HEK293T (cell line): Measurements from ENCODE around the gene UBE2E2.

Experiments
- CTCF ChIA-PET: fragments of 350-600 bp; formaldehyde crosslinking; extraction: SDS; loops from one replicate; lab custom pipeline; 2021; ENCODE audit warnings: antibody characterized with exemption, inconsistent platforms; lab: Yijun Ruan, JAX
- POLR2A ChIA-PET: fragments of 350-600 bp; formaldehyde crosslinking; extraction: SDS; loops from one replicate; lab custom pipeline; 2020; ENCODE audit warnings: antibody characterized with exemption, inconsistent platforms; lab: Yijun Ruan, JAX
- DNase-seq: peaks from one replicate; pipeline ENCODE4 v3.0.0; 2012; ENCODE audit warnings: mixed read lengths; ENCODE audit errors: extremely low spot score
- ARNT ChIP-seq: fragments of 450-650 bp; IDR thresholded peaks from 2 replicates; pipeline ENCODE4 v1.6.1; 2017; ENCODE audit warnings: mild to moderate bottlenecking
- BHLHE40 ChIP-seq: fragments of 450-650 bp; IDR thresholded peaks from 2 replicates; pipeline ENCODE4 v1.6.1; 2016; ENCODE audit warnings: mild to moderate bottlenecking, moderate library complexity, borderline replicate concordance
- CTBP1 ChIP-seq: fragments of 450-650 bp; IDR thresholded peaks from 2 replicates; pipeline ENCODE4 v1.6.1; 2016; ENCODE audit warnings: borderline replicate concordance
- ELF4 ChIP-seq: fragments of 450-650 bp; IDR thresholded peaks from 2 replicates; pipeline ENCODE4 v1.6.1; 2017; ENCODE audit warnings: antibody characterized with exemption
- FOXA1 ChIP-seq: fragments of 450-650 bp; IDR thresholded peaks from 2 replicates; pipeline ENCODE4 v1.6.1; 2016; ENCODE audit warnings: mild to moderate bottlenecking
- FOXK2 ChIP-seq: fragments of 450-650 bp; IDR thresholded peaks from 2 replicates; pipeline ENCODE4 v1.6.1; 2016; ENCODE audit warnings: mild to moderate bottlenecking
- FOXM1 ChIP-seq: fragments of 450-650 bp; IDR thresholded peaks from 2 replicates; pipeline ENCODE4 v1.6.1; 2017; ENCODE audit warnings: mild to moderate bottlenecking, borderline replicate concordance
- HDGF ChIP-seq: fragments of 450-650 bp; IDR thresholded peaks from 2 replicates; pipeline ENCODE4 v1.6.1; 2017; ENCODE audit warnings: antibody characterized with exemption, borderline replicate concordance
- L3MBTL2 ChIP-seq: fragments of 450-650 bp; conservative IDR thresholded peaks from 2 replicates; pipeline ENCODE4 v1.6.1; 2016; ENCODE audit warnings: mild to moderate bottlenecking
- LEF1 ChIP-seq: fragments of 450-650 bp; IDR thresholded peaks from 2 replicates; pipeline ENCODE4 v1.6.1; 2017; ENCODE audit warnings: mild to moderate bottlenecking, borderline replicate concordance
- NFRKB ChIP-seq: fragments of 450-650 bp; IDR thresholded peaks from 2 replicates; pipeline ENCODE4 v1.6.1; 2016; ENCODE audit warnings: mild to moderate bottlenecking, moderate library complexity
- PKNOX1 ChIP-seq: fragments of 450-650 bp; IDR thresholded peaks from 2 replicates; pipeline ENCODE4 v1.6.1; 2016
- SP1 ChIP-seq: fragments of 450-650 bp; IDR thresholded peaks from 2 replicates; pipeline ENCODE4 v1.6.1; 2017
- SUZ12 ChIP-seq: fragments of 450-650 bp; IDR thresholded peaks from 2 replicates; pipeline ENCODE4 v1.6.1; 2016; ENCODE audit warnings: mild to moderate bottlenecking
- TARDBP ChIP-seq: fragments of 450-650 bp; IDR thresholded peaks from 2 replicates; pipeline ENCODE4 v1.6.1; 2016
- ZNF384 ChIP-seq: fragments of 450-650 bp; IDR thresholded peaks from 2 replicates; pipeline ENCODE4 v1.6.1; 2016

Gene UBE2E2

GRCh38 chr3:23439080-23439479 is 236.0 kb downstream of the UBE2E2 start:
- ChIA-PET CTCF (no interaction called here), POLR2A (no interaction called here)
- TF ChIP-seq L3MBTL2 (no peak), CTBP1 (no peak)
- DNase-seq, result no peak

GRCh38 chr3:23440416-23441294 is 237.5 kb downstream of the UBE2E2 start:
- CTCF ChIA-PET, result no interaction called here
- TF ChIP-seq BHLHE40, result no peak
- TF ChIP-seq CTBP1, result no peak
- TF ChIP-seq FOXA1, result no peak
- no peak for TF ChIP-seq L3MBTL2
- DNase-seq, result no peak
- POLR2A ChIA-PET, result no interaction called here

- TF ChIP-seq PKNOX1 (no peak), FOXK2 (no peak), BHLHE40 (no peak), HDGF (no peak), L3MBTL2 (no peak), NFRKB (no peak), FOXA1 (no peak), SP1 (no peak), LEF1 (no peak), ARNT (no peak), ZNF384 (no peak), CTBP1 (no peak), FOXM1 (no peak), ELF4 (no peak), SUZ12 (no peak), TARDBP (no peak)
- no peak for DNase-seq
- CTCF ChIA-PET, result no interaction called here
Observed at GRCh38 chr3:23442598-23443383, 239.7 kb downstream of the UBE2E2 start.

DNA sequence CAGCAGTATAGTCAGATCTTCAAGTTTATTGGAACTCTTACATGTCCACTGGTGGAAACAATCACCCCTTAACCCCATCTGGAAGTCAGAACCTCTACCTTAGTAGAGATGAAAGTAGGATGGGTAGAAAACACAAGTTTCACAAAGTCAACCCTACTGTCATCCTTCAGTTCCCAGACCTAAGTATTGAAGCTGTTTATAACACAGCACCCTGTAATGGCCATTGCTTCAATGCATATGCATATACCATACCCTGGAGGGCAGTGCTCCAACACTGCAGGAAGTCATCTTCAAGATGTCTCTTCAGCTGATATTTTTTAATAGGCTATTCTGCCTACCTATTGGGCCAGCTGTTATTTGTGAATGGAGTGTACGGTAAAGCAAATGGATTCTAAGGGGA is 241.3 kb downstream of the UBE2E2 start:
- DNase-seq, result no peak
- POLR2A ChIA-PET, result no interaction called here
- CTCF ChIA-PET, result interaction anchor here (0.6 kb wide), 1 partner anchor 225 kb away, joined by 4 read pairs; no protein-coding TSS in a partner anchor
- TF ChIP-seq LEF1 (no peak), ARNT (no peak), FOXK2 (no peak), NFRKB (no peak), FOXA1 (no peak), CTBP1 (no peak), SP1 (no peak), SUZ12 (no peak), ZNF384 (no peak), L3MBTL2 (no peak), HDGF (no peak), PKNOX1 (no peak), BHLHE40 (no peak)

More at GRCh38 chr3:23442598-23443383, 239.7 kb downstream of the UBE2E2 start:
- POLR2A ChIA-PET, result no interaction called here

DNA sequence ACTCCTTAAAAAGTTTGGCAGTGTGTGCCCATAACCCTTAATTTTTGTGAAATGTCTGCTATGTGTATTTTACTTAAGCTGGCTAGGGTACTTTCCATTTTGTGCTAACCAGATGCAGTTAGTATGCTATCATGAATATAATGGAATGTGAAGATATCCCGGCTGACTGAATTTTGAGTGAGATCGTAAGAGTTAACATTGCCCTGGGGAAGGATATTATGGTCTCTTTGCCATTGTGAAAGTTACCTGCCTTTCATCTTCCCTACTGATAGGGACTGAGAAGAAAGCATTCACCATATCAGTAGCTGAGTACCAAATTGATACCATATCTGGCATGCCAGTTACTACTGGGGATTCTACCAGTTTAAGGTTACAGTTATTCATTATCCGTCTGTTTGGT is 243.2 kb downstream of the UBE2E2 start:
- DNase-seq, result no peak
- CTCF ChIA-PET, result no interaction called here
- POLR2A ChIA-PET, result no interaction called here
- TF ChIP-seq NFRKB, result no peak
- TF ChIP-seq ARNT, result no peak
- TF ChIP-seq ELF4, result no peak
- no peak for TF ChIP-seq SUZ12
- TF ChIP-seq SP1, result no peak
- no peak for TF ChIP-seq HDGF
- TF ChIP-seq LEF1, result no peak
- TF ChIP-seq FOXM1, result no peak
- TF ChIP-seq FOXK2, result no peak

DNA sequence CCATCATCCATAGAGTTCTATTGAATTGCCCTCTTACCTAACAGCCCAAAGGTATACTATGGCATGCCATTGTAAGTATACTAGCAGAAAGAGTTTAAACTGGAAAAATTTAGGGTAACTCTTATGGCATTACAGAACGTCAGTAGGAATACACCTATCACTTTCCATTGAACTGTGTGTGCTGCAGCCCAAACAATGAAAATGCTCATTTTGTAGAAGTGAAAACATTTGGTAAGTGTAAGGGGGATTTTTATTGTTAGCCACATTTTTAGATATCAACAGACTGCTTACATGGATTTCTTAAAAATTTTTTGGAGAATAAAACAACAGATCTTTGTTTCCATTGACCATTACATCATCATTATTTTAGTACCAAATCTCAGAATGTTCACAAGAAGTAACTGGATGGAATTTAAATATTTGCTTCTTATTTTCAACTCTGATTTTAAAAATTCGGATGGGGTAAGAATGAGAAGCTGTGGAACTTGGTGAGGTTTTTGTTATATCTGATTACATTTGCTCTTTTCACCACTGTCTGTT is 245.9 kb downstream of the UBE2E2 start:
- ChIA-PET POLR2A (no interaction called here), CTCF (interaction anchor here (0.5 kb wide), 1 partner anchor 99 kb away, joined by 3 read pairs; no protein-coding TSS in a partner anchor)
- no peak for DNase-seq
- no peak for TF ChIP-seq SP1
- TF ChIP-seq HDGF, result no peak
- no peak for TF ChIP-seq FOXA1
- TF ChIP-seq ARNT, result no peak
- no peak for TF ChIP-seq FOXM1
- no peak for TF ChIP-seq PKNOX1
